Liver (tissue), 9 donors: ENCODE measurements around the gene MYO3B. TPM values are rescaled to one million over a fixed set of nuclear protein-coding genes. Genes with fewer than 3 reads are reported as not detected.

Experiments
- DNase-seq: peaks from one replicate; pipeline ENCODE4 v3.0.0-alpha.2; 2017; ENCODE audit warnings: low spot score
- H3K27ac ChIP-seq, 2 donors: one replicate each; pipeline ENCODE4 v1.7.0; 2013; ENCODE audit warnings: inconsistent platforms in 2 of 2, low read length in 2 of 2, control low read depth in 1 of 2, low read depth in 1 of 2, mild to moderate bottlenecking in 1 of 2
- H3K27me3 ChIP-seq, 4 donors: one replicate each; pipeline versions ENCODE4 v1.6.1 to v1.7.0; 2013; ENCODE audit warnings: low read length in 3 of 4, inconsistent platforms in 1 of 4, mild to moderate bottlenecking in 1 of 4, moderate library complexity in 1 of 4; ENCODE audit not compliant: control insufficient read depth in 4 of 4, insufficient read depth in 4 of 4
- H3K36me3 ChIP-seq, 4 donors: one replicate each; pipeline versions ENCODE4 v1.6.1 to v1.7.0; 2013; ENCODE audit warnings: low read length in 3 of 4, mild to moderate bottlenecking in 3 of 4, low read depth in 1 of 4, moderate library complexity in 1 of 4; ENCODE audit not compliant: control insufficient read depth in 4 of 4, insufficient read depth in 3 of 4
- H3K4me1 ChIP-seq, 4 donors: one replicate each; pipeline versions ENCODE4 v1.6.1 to v1.7.0; 2013; ENCODE audit warnings: low read length in 3 of 4, mild to moderate bottlenecking in 3 of 4, moderate library complexity in 1 of 4; ENCODE audit not compliant: control insufficient read depth in 4 of 4, insufficient read depth in 4 of 4
- H3K4me3 ChIP-seq, 3 donors: one replicate each; pipeline versions ENCODE4 v1.6.1 to v1.7.0; 2013; ENCODE audit warnings: low read length in 3 of 3, control low read depth in 1 of 3, low read depth in 1 of 3, mild to moderate bottlenecking in 1 of 3
- H3K9ac ChIP-seq, 2 donors: one replicate each; pipeline ENCODE4 v1.7.0; 2013; ENCODE audit warnings: low read length in 2 of 2, mild to moderate bottlenecking in 2 of 2, moderate library complexity in 2 of 2, control low read depth in 1 of 2, low read depth in 1 of 2
- H3K9me3 ChIP-seq, 4 donors: one replicate each; pipeline versions ENCODE4 v1.6.1 to v1.7.0; 2013; ENCODE audit warnings: low read length in 3 of 4; ENCODE audit not compliant: control insufficient read depth in 4 of 4
- ATF3 ChIP-seq: IDR thresholded peaks from 2 replicates; pipeline ENCODE4 v1.6.1; 2016; ENCODE audit warnings: antibody characterized with exemption
- CTCF ChIP-seq: fragments of 150-350 bp; IDR thresholded peaks from 2 replicates; pipeline ENCODE4 v1.5.1; 2017; ENCODE audit warnings: improper control_type of control experiment, low read depth, low read length; ENCODE audit not compliant: missing input control
- FOXA2 ChIP-seq: IDR thresholded peaks from 2 replicates; pipeline ENCODE4 v1.6.1; 2016; ENCODE audit warnings: antibody characterized with exemption
- HNF4A ChIP-seq, 2 donors: conservative IDR thresholded peaks; 2 replicates each; pipeline ENCODE4 v1.6.1; 2016; ENCODE audit warnings: antibody characterized with exemption in 2 of 2, mild to moderate bottlenecking in 2 of 2
- NR2F2 ChIP-seq: IDR thresholded peaks from 2 replicates; pipeline ENCODE4 v1.6.1; 2016; ENCODE audit warnings: antibody characterized with exemption
- RAD21 ChIP-seq, 2 donors: IDR thresholded peaks; 2 replicates each; pipeline ENCODE4 v1.6.1; 2016; ENCODE audit warnings: antibody characterized with exemption in 2 of 2, mild to moderate bottlenecking in 2 of 2
- REST ChIP-seq: IDR thresholded peaks from 2 replicates; pipeline ENCODE4 v1.6.1; 2016; ENCODE audit warnings: antibody characterized with exemption, mild to moderate bottlenecking
- RXRA ChIP-seq, 2 donors: IDR thresholded peaks; 2 replicates each; pipeline ENCODE4 v1.6.1; 2017 to 2018; ENCODE audit warnings: antibody characterized with exemption in 2 of 2, mild to moderate bottlenecking in 1 of 2
- TAF1 ChIP-seq: conservative IDR thresholded peaks from 2 replicates; pipeline ENCODE4 v1.6.1; 2016; ENCODE audit warnings: antibody characterized with exemption, mild to moderate bottlenecking
- YY1 ChIP-seq: IDR thresholded peaks from 2 replicates; pipeline ENCODE4 v1.6.1; 2016; ENCODE audit warnings: antibody characterized with exemption, mild to moderate bottlenecking
- ZBTB33 ChIP-seq: IDR thresholded peaks from 2 replicates; pipeline ENCODE4 v1.6.1; 2016; ENCODE audit warnings: antibody characterized with exemption
- WGBS: extraction: QIAGEN DNeasy Blood & Tissue Kit; methylation state at CpG from one replicate; pipeline ENCODE4 v1.1.7; 2013; 5-methylcytosine and 5-hydroxymethylcytosine counted together
- polyA plus RNA-seq, 2 donors: library from polyadenylated mRNA; stranded (reverse) in 1 of 2; unstranded in 1 of 2; fragments of 200-250 nt in 1 of 2; fragments of >200 nt in 1 of 2; fragmentation: Nextera tagmentation in 1 of 2; extraction: Ambion mirVana in 1 of 2; gene quantifications; one replicate each; pipeline versions ENCODE4 v1.2.1 to v1.2.3, GENCODE V29; 2013 to 2015
- total RNA-seq, 2 donors: library from RNA; depleted of rRNA; stranded (reverse); fragments of >200 nt; gene quantifications; one replicate each; pipeline ENCODE4 v1.2.3, GENCODE V29; 2014
- donor health status: healthy.
- donor health status: healthy.
- donor health status: healthy.
- donor health status: healthy.
- donor health status: healthy.

The MYO3B gene
- total and polyA plus RNA-seq, 4 donors = under 0.01 to 0.05 TPM; not detected in 2

- Histone ChIP-seq H3K4me3 (no peak overlapping the region), H3K9ac (no peak overlapping the region), H3K9me3 (no peaks in the 10 kb centered on the region), H3K36me3 (no peaks in the 10 kb centered on the region), H3K4me1 (no peaks in the 10 kb centered on the region), H3K27me3 (no peaks in the 10 kb centered on the region), H3K27ac (no peak overlapping the region)
- TF ChIP-seq RAD21 (IDR thresholded peaks at IDR 0.05) (peak; percentile 57 to 67), ATF3 (no peak), ZBTB33 (no peak), CTCF (no peak), NR2F2 (no peak)
- whole genome bisulfite sequencing = 43% methylated on average over 12 of the region's 12 CpGs
- DNase-seq = no peak
Measured at GRCh38 chr2:170235860-170236679, 58.1 kb downstream of the MYO3B start.

- no peak for DNase-seq
- 67% methylated on average over 2 of the region's 2 CpGs for WGBS
- TF ChIP-seq RAD21 (IDR thresholded peaks at IDR 0.05) (no peak), NR2F2 (no peak), HNF4A (conservative IDR thresholded peaks at IDR 0.05) (no peak), RXRA (IDR thresholded peaks at IDR 0.05) (no peak), ZBTB33 (no peak), YY1 (no peak)
- Histone ChIP-seq H3K27me3 (no peaks in the 10 kb centered on the region), H3K9me3 (no peaks in the 10 kb centered on the region), H3K4me1 (no peaks in the 10 kb centered on the region), H3K9ac (no peak overlapping the region), H3K4me3 (no peak overlapping the region), H3K36me3 (no peaks in the 10 kb centered on the region), H3K27ac (no peak overlapping the region)
Measured at GRCh38 chr2:170236680-170237047, 58.7 kb downstream of the MYO3B start.

GRCh38 chr2:170237572-170238120 lies 59.7 kb downstream of the MYO3B start:
- Histone ChIP-seq H3K9me3 (no peaks in the 10 kb centered on the region), H3K27me3 (no peaks in the 10 kb centered on the region), H3K4me3 (no peak overlapping the region), H3K9ac (no peak overlapping the region), H3K27ac (no peak overlapping the region), H3K36me3 (no peaks in the 10 kb centered on the region), H3K4me1 (no peaks in the 10 kb centered on the region)
- no peak for DNase-seq
- no peak for TF ChIP-seq REST
- no peak for TF ChIP-seq ATF3
- TF ChIP-seq TAF1 = no peak
- no peak for TF ChIP-seq FOXA2
- WGBS = 47% methylated on average over 4 of the region's 4 CpGs
